ENCODE data around the gene DTNB. TPM values are rescaled to one million over a fixed set of nuclear protein-coding genes. Genes with fewer than 3 reads are reported as not detected.
"Not testable (repeated sequence)": the region's sequence is repeated elsewhere in the genome, so short reads cannot be mapped to it uniquely, and the experiment has no call there.

DTNB gene
- total RNA-seq, result 1.7 and 2.9 TPM in 2 replicates
- polyA plus RNA-seq (2012), result 4.2 TPM

- peak; percentile 72 for DNase-seq (ENCODE audit: low read depth)
Measured at GRCh38 chr2:25673300-25674076, at the start of gene DTNB. TSS of gene DTNB (minus strand) at chr2:25673577. CDS start at chr2:25652660, 20,917 bp downstream.

GRCh38 chr2:25722224-25722623 is 48.8 kb upstream of the DTNB start:
- DNase-seq (ENCODE audit: low read depth), result no peak

- no peak for DNase-seq (ENCODE audit: low read depth)
Measured at GRCh38 chr2:25720575-25720974, 47.2 kb upstream of the DTNB start.

- no peak for DNase-seq (ENCODE audit: low read depth)
Measured at GRCh38 chr2:25714740-25715139, 41.4 kb upstream of the DTNB start.

GRCh38 chr2:25712455-25712854 is 39.1 kb upstream of the DTNB start:
- no peak for DNase-seq (ENCODE audit: low read depth)

- DNase-seq (ENCODE audit: low read depth), result peak; percentile 12
Measured at GRCh38 chr2:25711675-25712354, 38.4 kb upstream of the DTNB start.

GRCh38 chr2:25710750-25711149 is 37.4 kb upstream of the DTNB start:
- DNase-seq (ENCODE audit: low read depth), result no peak

- DNase-seq (ENCODE audit: low read depth), result no peak
Measured at GRCh38 chr2:25709349-25709748, 36.0 kb upstream of the DTNB start.

GRCh38 chr2:25707927-25708590 is 34.7 kb upstream of the DTNB start:
- DNase-seq (ENCODE audit: low read depth), result peak; percentile 22

- DNase-seq (ENCODE audit: low read depth), result not testable (repeated sequence)
Measured at GRCh38 chr2:25705575-25705974, 32.2 kb upstream of the DTNB start.

GRCh38 chr2:25701801-25702200 is 28.4 kb upstream of the DTNB start:
- no peak for DNase-seq (ENCODE audit: low read depth)

GRCh38 chr2:25700221-25700660 is 26.9 kb upstream of the DTNB start:
- DNase-seq (ENCODE audit: low read depth), result peak; percentile 22

- DNase-seq (ENCODE audit: low read depth), result no peak
Measured at GRCh38 chr2:25699216-25699615, 25.8 kb upstream of the DTNB start.

GRCh38 chr2:25698752-25699151 is 25.4 kb upstream of the DTNB start:
- no peak for DNase-seq (ENCODE audit: low read depth)

GRCh38 chr2:25697559-25698341 is 24.4 kb upstream of the DTNB start:
- peak; percentile 20 for DNase-seq (ENCODE audit: low read depth)

- DNase-seq (ENCODE audit: low read depth), result no peak
Measured at GRCh38 chr2:25692737-25693445, 19.5 kb upstream of the DTNB start.

GRCh38 chr2:25692143-25692542 is 18.8 kb upstream of the DTNB start:
- no peak for DNase-seq (ENCODE audit: low read depth)

- peak; percentile 18 for DNase-seq (ENCODE audit: low read depth)
Measured at GRCh38 chr2:25690058-25690457, 16.7 kb upstream of the DTNB start.

GRCh38 chr2:25688236-25688635 is 14.9 kb upstream of the DTNB start:
- no peak for DNase-seq (ENCODE audit: low read depth)

GRCh38 chr2:25685741-25686140 is 12.4 kb upstream of the DTNB start:
- DNase-seq (ENCODE audit: low read depth), result no peak
